Measurements from ENCODE around the gene HSD17B2. TPM values are rescaled to one million over a fixed set of nuclear protein-coding genes. Genes with fewer than 3 reads are reported as not detected.

Gene HSD17B2
- total RNA-seq, 2 experiments from 2014 or later: not detected

GRCh38 chr16:82033683-82034300, 1.3 kb upstream of the HSD17B2 start:
- H3K36me3 Mint-ChIP-seq (ENCODE audit: low read depth): no peaks in the 10 kb centered on the region
- H3K4me1 Mint-ChIP-seq (ENCODE audit: low read depth): no peaks in the 10 kb centered on the region
- DNase-seq (no peak), ATAC-seq (no peak)
- peaks cover 7% of the 10 kb centered on the region for H3K27me3 Mint-ChIP-seq
- no peak overlapping the region for H3K4me3 Mint-ChIP-seq
- no peak overlapping the region for H3K27ac Mint-ChIP-seq
- POLR2A ChIA-PET: no interaction called here
- H3K9me3 Mint-ChIP-seq: no peaks in the 10 kb centered on the region
- no peak for TF ChIP-seq CTCF (IDR thresholded peaks at IDR 0.05)
- intact Hi-C loops (cut with micrococcal nuclease): loop anchor here (10.0 kb wide), 1 partner anchor 201 kb away; no protein-coding TSS in a partner anchor
- CTCF ChIA-PET: interaction anchor here (1.3 kb wide), 1 partner anchor 229 kb away, joined by 3 read pairs; no protein-coding TSS in a partner anchor

- peaks cover 7% of the 10 kb centered on the region for H3K27me3 Mint-ChIP-seq
- no peak for TF ChIP-seq CTCF (IDR thresholded peaks at IDR 0.05)
- H3K27ac Mint-ChIP-seq: no peak overlapping the region
- ChIA-PET POLR2A (no interaction called here), CTCF (interaction anchor here (1.2 kb wide), 1 partner anchor 193 kb away, joined by 3 read pairs; no protein-coding TSS in a partner anchor)
- DNase-seq: no peak
- H3K36me3 Mint-ChIP-seq (ENCODE audit: low read depth): no peaks in the 10 kb centered on the region
- no peaks in the 10 kb centered on the region for H3K4me1 Mint-ChIP-seq (ENCODE audit: low read depth)
- ATAC-seq: no peak
- H3K9me3 Mint-ChIP-seq: no peaks in the 10 kb centered on the region
- intact Hi-C loops (cut with micrococcal nuclease): loop anchor here (10.0 kb wide), 1 partner anchor 198 kb away; no protein-coding TSS in a partner anchor
- H3K4me3 Mint-ChIP-seq: no peak overlapping the region
These were observed 2.2 kb downstream of the HSD17B2 start for GRCh38 chr16:82037251-82037650.

- no peaks in the 10 kb centered on the region for H3K9me3 Mint-ChIP-seq
- H3K27ac Mint-ChIP-seq: no peak overlapping the region
- POLR2A ChIA-PET: no interaction called here
- H3K27me3 Mint-ChIP-seq: peaks cover 7% of the 10 kb centered on the region
- H3K4me3 Mint-ChIP-seq: no peak overlapping the region
- TF ChIP-seq CTCF (IDR thresholded peaks at IDR 0.05): no peak
- H3K4me1 Mint-ChIP-seq (ENCODE audit: low read depth): no peaks in the 10 kb centered on the region
- CTCF ChIA-PET: no interaction called here
- intact Hi-C loops (cut with micrococcal nuclease): loop anchor here (10.0 kb wide), 1 partner anchor 197 kb away; no protein-coding TSS in a partner anchor
- DNase-seq: no peak
- no peak for ATAC-seq
- no peaks in the 10 kb centered on the region for H3K36me3 Mint-ChIP-seq (ENCODE audit: low read depth)
These were observed 2.6 kb downstream of the HSD17B2 start for GRCh38 chr16:82037666-82038065.

- no peak for ATAC-seq
- ChIA-PET POLR2A (no interaction called here), CTCF (interaction anchor here (0.9 kb wide), 1 partner anchor 190 kb away, joined by 3 read pairs; no protein-coding TSS in a partner anchor)
- Mint-ChIP-seq H3K36me3 (ENCODE audit: low read depth) (no peaks in the 10 kb centered on the region), H3K27ac (no peak overlapping the region), H3K27me3 (peaks cover 3% of the 10 kb centered on the region), H3K4me3 (no peak overlapping the region), H3K9me3 (no peaks in the 10 kb centered on the region), H3K4me1 (ENCODE audit: low read depth) (no peaks in the 10 kb centered on the region)
- DNase-seq: no peak
- no peak for TF ChIP-seq CTCF (IDR thresholded peaks at IDR 0.05)
- intact Hi-C loops (cut with micrococcal nuclease): no loop called here
These were observed 5.2 kb downstream of the HSD17B2 start for GRCh38 chr16:82040296-82040695.

GRCh38 chr16:82041542-82041941, 6.5 kb downstream of the HSD17B2 start:
- ATAC-seq (no peak), DNase-seq (no peak)
- Mint-ChIP-seq H3K36me3 (ENCODE audit: low read depth) (no peaks in the 10 kb centered on the region), H3K4me1 (ENCODE audit: low read depth) (no peaks in the 10 kb centered on the region), H3K4me3 (no peak overlapping the region), H3K27me3 (peaks cover 1% of the 10 kb centered on the region), H3K27ac (no peak overlapping the region), H3K9me3 (no peaks in the 10 kb centered on the region)
- POLR2A ChIA-PET: no interaction called here
- CTCF ChIA-PET: no interaction called here
- TF ChIP-seq CTCF (IDR thresholded peaks at IDR 0.05): no peak
- intact Hi-C loops (cut with micrococcal nuclease): no loop called here
